A673 (cell line): ENCODE results near the gene FMO2. TPM values are rescaled to one million over a fixed set of nuclear protein-coding genes. Genes with fewer than 3 reads are reported as not detected.

Experiments used
- BruUV-seq: library from RNA; stranded (reverse); fragments of 400-500 nt; replicated peaks from 2 replicates; lab custom pipeline; 2021; lab: Mats Ljungman, UMichigan
- CTCF ChIA-PET: fragments of 300-600 bp; sonication (Branson Sonifier 250); formaldehyde crosslinking; loops from one replicate; lab custom pipeline; 2022; ENCODE audit warnings: antibody characterized with exemption; lab: Charles Lee
- POLR2A ChIA-PET: fragments of 300-600 bp; sonication (Branson Sonifier 250); formaldehyde crosslinking; loops from one replicate; lab custom pipeline; 2022; ENCODE audit warnings: antibody characterized with exemption; ENCODE audit not compliant: low non-redundant PET; lab: Charles Lee
- DNase-seq: peaks from one replicate; pipeline ENCODE4 v3.0.0-alpha.2; 2015; ENCODE audit warnings: low spot score
- H3K27ac ChIP-seq: fragments of 200-600 bp; sonication (generic); 2 replicates; pipeline ENCODE4 v1.5.1; 2016; ENCODE audit warnings: mixed run types, low read depth, mild to moderate bottlenecking, mixed read lengths, antibody characterized with exemption, low read length; ENCODE audit not compliant: poor library complexity, severe bottlenecking
- H3K27me3 ChIP-seq: fragments of 200-600 bp; sonication (generic); replicated peaks from 2 replicates; pipeline ENCODE4 v1.6.1; 2017; ENCODE audit warnings: mixed run types, low read depth, mild to moderate bottlenecking, mixed read lengths, antibody characterized with exemption, low read length; ENCODE audit not compliant: insufficient read depth, poor library complexity
- H3K36me3 ChIP-seq: fragments of 200-600 bp; sonication (generic); 2 replicates; pipeline ENCODE4 v1.6.1; 2016; ENCODE audit warnings: mixed run types, mild to moderate bottlenecking, mixed read lengths, antibody characterized with exemption, low read length; ENCODE audit not compliant: insufficient read depth, poor library complexity, severe bottlenecking
- H3K4me1 ChIP-seq: fragments of 200-600 bp; sonication (generic); 2 replicates; pipeline ENCODE4 v1.6.1; 2017; ENCODE audit warnings: mixed run types, mild to moderate bottlenecking, mixed read lengths, antibody characterized with exemption, low read length; ENCODE audit not compliant: insufficient read depth, poor library complexity, severe bottlenecking
- H3K4me3 ChIP-seq: fragments of 200-600 bp; sonication (generic); 2 replicates; pipeline ENCODE4 v1.5.1; 2016; ENCODE audit warnings: low read depth, mixed run types, mild to moderate bottlenecking, mixed read lengths, low read length; ENCODE audit not compliant: poor library complexity, severe bottlenecking
- H3K9me3 ChIP-seq: fragments of 200-600 bp; sonication (generic); 2 replicates; pipeline ENCODE4 v1.6.1; 2016; ENCODE audit warnings: mixed run types, low read depth, mild to moderate bottlenecking, mixed read lengths, antibody characterized with exemption, low read length; ENCODE audit not compliant: poor library complexity, severe bottlenecking
- EZH2 ChIP-seq: fragments of 200-600 bp; sonication (generic); IDR thresholded peaks from 2 replicates; pipeline ENCODE4 v1.6.1; 2017; ENCODE audit warnings: borderline replicate concordance, low read depth, mild to moderate bottlenecking, mixed read lengths, antibody characterized with exemption, low read length; ENCODE audit not compliant: poor library complexity, severe bottlenecking
- intact Hi-C: fragments of 100-400 bp; cut with micrococcal nuclease; formaldehyde crosslinking; loops from one replicate; pipeline ENCODE4 v1.10.0; 2022; ENCODE audit not compliant: unreplicated experiment
- total RNA-seq: library from RNA; stranded (reverse); gene quantifications from 2 replicates; pipeline ENCODE4 v1.2.3, GENCODE V29; 2021
- TF ChIP-seq, protein P1 (sequence below): fragments of 300-800, 200-600 bp; sonication (generic); conservative IDR thresholded peaks from 2 replicates; pipeline ENCODE4 v1.5.1; 2017; ENCODE audit warnings: low read depth, mild to moderate bottlenecking, antibody characterized with exemption, low read length, moderate library complexity, mixed read lengths

The FMO2 gene
- total RNA-seq, 1 experiment from 2014 or later = not detected

- H3K27ac ChIP-seq = no peak overlapping the region
- no peak overlapping the region for H3K4me3 ChIP-seq
- no peaks in the 10 kb centered on the region for H3K36me3 ChIP-seq
- intact Hi-C loops = no loop called here
- TF ChIP-seq, protein P1, sequence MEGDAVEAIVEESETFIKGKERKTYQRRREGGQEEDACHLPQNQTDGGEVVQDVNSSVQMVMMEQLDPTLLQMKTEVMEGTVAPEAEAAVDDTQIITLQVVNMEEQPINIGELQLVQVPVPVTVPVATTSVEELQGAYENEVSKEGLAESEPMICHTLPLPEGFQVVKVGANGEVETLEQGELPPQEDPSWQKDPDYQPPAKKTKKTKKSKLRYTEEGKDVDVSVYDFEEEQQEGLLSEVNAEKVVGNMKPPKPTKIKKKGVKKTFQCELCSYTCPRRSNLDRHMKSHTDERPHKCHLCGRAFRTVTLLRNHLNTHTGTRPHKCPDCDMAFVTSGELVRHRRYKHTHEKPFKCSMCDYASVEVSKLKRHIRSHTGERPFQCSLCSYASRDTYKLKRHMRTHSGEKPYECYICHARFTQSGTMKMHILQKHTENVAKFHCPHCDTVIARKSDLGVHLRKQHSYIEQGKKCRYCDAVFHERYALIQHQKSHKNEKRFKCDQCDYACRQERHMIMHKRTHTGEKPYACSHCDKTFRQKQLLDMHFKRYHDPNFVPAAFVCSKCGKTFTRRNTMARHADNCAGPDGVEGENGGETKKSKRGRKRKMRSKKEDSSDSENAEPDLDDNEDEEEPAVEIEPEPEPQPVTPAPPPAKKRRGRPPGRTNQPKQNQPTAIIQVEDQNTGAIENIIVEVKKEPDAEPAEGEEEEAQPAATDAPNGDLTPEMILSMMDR = no peak
- TF ChIP-seq EZH2 = no peak
- H3K4me1 ChIP-seq = no peaks in the 10 kb centered on the region
- H3K9me3 ChIP-seq = no peaks in the 10 kb centered on the region
- DNase-seq = no peak
- no TSS peak for BruUV-seq
- no peaks in the 10 kb centered on the region for H3K27me3 ChIP-seq
- ChIA-PET POLR2A (no interaction called here), CTCF (no interaction called here)
Observed at GRCh38 chr1:171207377-171207776, 22.3 kb downstream of the FMO2 start.

DNA sequence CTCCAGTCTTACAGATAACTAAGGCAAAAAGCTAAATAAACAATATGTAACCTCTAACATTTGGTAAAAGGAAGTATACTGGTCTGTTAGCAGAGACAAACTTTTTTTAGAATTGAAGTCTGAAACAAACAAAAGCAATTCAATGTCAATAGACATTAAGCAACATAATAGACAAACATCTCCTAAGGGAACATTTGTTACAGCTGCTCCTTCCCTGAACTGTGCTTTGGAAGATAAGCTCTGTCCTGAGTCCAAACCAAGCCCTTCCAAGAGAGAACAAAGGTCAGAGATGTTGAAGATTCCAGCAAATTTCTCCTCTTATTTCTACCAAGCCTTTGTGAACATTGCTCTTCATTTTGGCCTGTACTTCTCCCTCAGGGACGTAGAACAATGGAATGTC lies 25.3 kb downstream of the FMO2 start:
- H3K4me3 ChIP-seq = no peak overlapping the region
- H3K4me1 ChIP-seq = no peaks in the 10 kb centered on the region
- TF ChIP-seq, protein P1 = no peak
- TF ChIP-seq EZH2 = no peak
- POLR2A ChIA-PET = no interaction called here
- CTCF ChIA-PET = no interaction called here
- no peak overlapping the region for H3K27ac ChIP-seq
- no TSS peak for BruUV-seq
- no peaks in the 10 kb centered on the region for H3K27me3 ChIP-seq
- H3K36me3 ChIP-seq = no peaks in the 10 kb centered on the region
- intact Hi-C loops = no loop called here
- no peak for DNase-seq
- H3K9me3 ChIP-seq = no peaks in the 10 kb centered on the region

GRCh38 chr1:171212607-171213351 lies 27.7 kb downstream of the FMO2 start:
- BruUV-seq = no TSS peak
- Histone ChIP-seq H3K36me3 (no peaks in the 10 kb centered on the region), H3K27me3 (no peaks in the 10 kb centered on the region), H3K4me1 (no peaks in the 10 kb centered on the region), H3K27ac (no peak overlapping the region), H3K9me3 (no peaks in the 10 kb centered on the region), H3K4me3 (no peak overlapping the region)
- intact Hi-C loops = no loop called here
- no peak for DNase-seq
- ChIA-PET CTCF (no interaction called here), POLR2A (no interaction called here)
- TF ChIP-seq EZH2 = no peak
- TF ChIP-seq, protein P1 = no peak
